HepG2 (cell line): Measurements from ENCODE around the gene BOD1. TPM values are rescaled to one million over a fixed set of nuclear protein-coding genes. Genes with fewer than 3 reads are reported as not detected.

Source experiments
- ATAD3A ChIP-seq: sonication (generic); formaldehyde crosslinking; IDR thresholded peaks from 2 replicates; pipeline ENCODE4 v1.4.0; 2020; ENCODE audit warnings: missing genetic modification reagents
- BCL6 ChIP-seq: IDR thresholded peaks from 2 replicates; pipeline ENCODE4 v1.6.1; 2016; ENCODE audit warnings: missing genetic modification reagents, missing compliant biosample characterization
- DNMT3B ChIP-seq: conservative IDR thresholded peaks from 2 replicates; pipeline ENCODE4 v1.6.1; 2016; ENCODE audit warnings: missing biosample characterization, control low read depth
- HDAC1 ChIP-seq: sonication (generic); formaldehyde crosslinking; IDR thresholded peaks from 2 replicates; pipeline ENCODE4 v1.5.1; 2020; ENCODE audit warnings: mild to moderate bottlenecking, missing genetic modification reagents
- HOMEZ ChIP-seq: IDR thresholded peaks from 2 replicates; pipeline ENCODE4 v1.6.1; 2016; ENCODE audit warnings: low read depth
- HOXA9 ChIP-seq: sonication (generic); formaldehyde crosslinking; IDR thresholded peaks from 2 replicates; pipeline ENCODE4 v1.8.1; 2022; ENCODE audit warnings: missing genetic modification reagents, mild to moderate bottlenecking, moderate library complexity, borderline replicate concordance
- KIAA2018 ChIP-seq: sonication (generic); formaldehyde crosslinking; IDR thresholded peaks from 2 replicates; pipeline ENCODE4 v1.5.0; 2020; ENCODE audit warnings: mild to moderate bottlenecking, missing genetic modification reagents, borderline replicate concordance
- MBNL3 ChIP-seq: fragments of 250-450 bp; sonication (Bioruptor Pico); conservative IDR thresholded peaks from 2 replicates; pipeline ENCODE4 v1.8.0; 2022; ENCODE audit warnings: mild to moderate bottlenecking, inconsistent platforms
- SUZ12 ChIP-seq: fragments of 150-350 bp; IDR thresholded peaks from 2 replicates; pipeline ENCODE4 v1.6.1; 2014; ENCODE audit warnings: low read depth, low read length
- TRAFD1 ChIP-seq: sonication (generic); formaldehyde crosslinking; IDR thresholded peaks from 2 replicates; pipeline ENCODE4 v1.5.1; 2020; ENCODE audit warnings: missing genetic modification reagents, mild to moderate bottlenecking, borderline replicate concordance
- ZHX1 ChIP-seq: sonication (generic); formaldehyde crosslinking; IDR thresholded peaks from 2 replicates; pipeline ENCODE4 v1.8.1; 2022; ENCODE audit warnings: low read depth, mild to moderate bottlenecking, missing genetic modification reagents
- ZNF18 ChIP-seq: sonication (generic); formaldehyde crosslinking; IDR thresholded peaks from 2 replicates; pipeline ENCODE4 v1.8.0; 2022; ENCODE audit warnings: mild to moderate bottlenecking, missing genetic modification reagents; ENCODE audit not compliant: insufficient replicate concordance
- polyA plus RNA-seq, 8 experiments: library from polyadenylated mRNA; depleted of rRNA in 3 of 8; stranded (reverse) in 7 of 8; unstranded in 1 of 8; fragments of >200 nt; fragmentation: Illumina TruSeq in 4 of 8; extraction: Trizol in 4 of 8; gene quantifications; 2 replicates each; pipeline versions ENCODE4 v1.2.1 to v1.2.3, GENCODE V29; 2011 to 2016; ENCODE audit warnings: low read depth in 4 of 8, missing spikeins in 1 of 8, mixed read lengths in 1 of 8; ENCODE audit not compliant: insufficient read depth in 1 of 8
- total RNA-seq, 5 experiments: library from RNA; depleted of rRNA; stranded (reverse); fragments of >200 nt; fragmentation: Illumina TruSeq; extraction: Trizol; gene quantifications; 2 replicates each; pipeline ENCODE4 v1.2.3, GENCODE V29; 2016; ENCODE audit warnings: low read depth in 1 of 5

The BOD1 gene
- total and polyA plus RNA-seq, 2 of the 13 experiments (the other 11 are each of a cell fraction or from before 2014, with no cell fraction given), result 81.5 to 103 TPM

- TF ChIP-seq ZHX1 (CRISPR knock-in tag), result no peak
- no peak for TF ChIP-seq ATAD3A (CRISPR knock-in tag)
- TF ChIP-seq MBNL3 (CRISPR knock-in tag), result no peak
- no peak for TF ChIP-seq SUZ12
- TF ChIP-seq TRAFD1 (CRISPR knock-in tag), result no peak
- no peak for TF ChIP-seq BCL6 (CRISPR knock-in tag)
- TF ChIP-seq KIAA2018 (CRISPR knock-in tag), result no peak
- no peak for TF ChIP-seq HOXA9
- TF ChIP-seq DNMT3B, result no peak
- TF ChIP-seq HDAC1 (CRISPR knock-in tag), result no peak
- TF ChIP-seq HOMEZ, result no peak
- TF ChIP-seq ZNF18 (CRISPR knock-in tag), result no peak
- TF ChIP-seq, all 625 proteins: peak for 0
These were observed 41.4 kb upstream of the BOD1 start (continued) for GRCh38 chr5:173657741-173658356.
